Colonic mucosa (tissue), 4 donors: Measurements from ENCODE around the gene FOXK2. TPM values are rescaled to one million over a fixed set of nuclear protein-coding genes. Genes with fewer than 3 reads are reported as not detected.

ENCODE experiments used
- DNase-seq: peaks from one replicate; pipeline ENCODE4 v3.0.0-alpha.2; 2020
- H3K27ac ChIP-seq: fragments of 200-600 bp; one replicate; pipeline ENCODE4 v1.8.0; 2021
- H3K27me3 ChIP-seq: fragments of 200-600 bp; one replicate; pipeline ENCODE4 v1.8.0; 2021
- H3K36me3 ChIP-seq: fragments of 200-600 bp; one replicate; pipeline ENCODE4 v1.8.0; 2021
- H3K4me1 ChIP-seq: fragments of 200-600 bp; one replicate; pipeline ENCODE4 v1.8.0; 2021; ENCODE audit warnings: mild to moderate bottlenecking
- H3K4me3 ChIP-seq: fragments of 200-600 bp; one replicate; pipeline ENCODE4 v1.8.0; 2021
- H3K9ac ChIP-seq, 2 donors: one replicate each; pipeline ENCODE4 v1.7.0; 2013; ENCODE audit warnings: control low read depth in 2 of 2, low read depth in 2 of 2, low read length in 2 of 2
- H3K9me3 ChIP-seq: fragments of 200-600 bp; one replicate; pipeline ENCODE4 v1.8.0; 2021
- intact Hi-C: fragments of 100-400 bp; cut with DNase I; formaldehyde crosslinking; loops from one replicate; pipeline ENCODE4 v1.14.1; 2022
- total RNA-seq, 2 donors: library from RNA; stranded (reverse); fragmentation: NEBNext Ultra II Directional in 1 of 2; extraction: Animal tissue kit (Norgen Biotek cat#: 25700) in 1 of 2; gene quantifications; one replicate each; pipeline ENCODE4 v1.2.1, GENCODE V29; 2021
- TF ChIP-seq, protein P1 (sequence below): fragments of 200-600 bp; IDR thresholded peaks from one replicate; pipeline ENCODE4 v1.8.0; 2022; ENCODE audit warnings: antibody characterized with exemption, mild to moderate bottlenecking
- donor health status: healthy.
- donor health status: DM: no; HTN: no; CAD: no.
- donor health status: DM: no; HTN: no; CAD: no.

Gene FOXK2
- total RNA-seq, 2 donors from 2014 or later, result 34.8 to 44.5 TPM

GRCh38 chr17:82600731-82601446 lies 81.4 kb downstream of the FOXK2 start:
- H3K27ac ChIP-seq, result no peak overlapping the region
- H3K9ac ChIP-seq, result no peak overlapping the region
- intact Hi-C loops, result no loop called here
- no peaks in the 10 kb centered on the region for H3K9me3 ChIP-seq
- no peak for DNase-seq
- no peaks in the 10 kb centered on the region for H3K27me3 ChIP-seq
- TF ChIP-seq, protein P1, sequence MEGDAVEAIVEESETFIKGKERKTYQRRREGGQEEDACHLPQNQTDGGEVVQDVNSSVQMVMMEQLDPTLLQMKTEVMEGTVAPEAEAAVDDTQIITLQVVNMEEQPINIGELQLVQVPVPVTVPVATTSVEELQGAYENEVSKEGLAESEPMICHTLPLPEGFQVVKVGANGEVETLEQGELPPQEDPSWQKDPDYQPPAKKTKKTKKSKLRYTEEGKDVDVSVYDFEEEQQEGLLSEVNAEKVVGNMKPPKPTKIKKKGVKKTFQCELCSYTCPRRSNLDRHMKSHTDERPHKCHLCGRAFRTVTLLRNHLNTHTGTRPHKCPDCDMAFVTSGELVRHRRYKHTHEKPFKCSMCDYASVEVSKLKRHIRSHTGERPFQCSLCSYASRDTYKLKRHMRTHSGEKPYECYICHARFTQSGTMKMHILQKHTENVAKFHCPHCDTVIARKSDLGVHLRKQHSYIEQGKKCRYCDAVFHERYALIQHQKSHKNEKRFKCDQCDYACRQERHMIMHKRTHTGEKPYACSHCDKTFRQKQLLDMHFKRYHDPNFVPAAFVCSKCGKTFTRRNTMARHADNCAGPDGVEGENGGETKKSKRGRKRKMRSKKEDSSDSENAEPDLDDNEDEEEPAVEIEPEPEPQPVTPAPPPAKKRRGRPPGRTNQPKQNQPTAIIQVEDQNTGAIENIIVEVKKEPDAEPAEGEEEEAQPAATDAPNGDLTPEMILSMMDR, result no peak
- H3K36me3 ChIP-seq, result peaks cover 10% of the 10 kb centered on the region
- H3K4me3 ChIP-seq, result no peak overlapping the region
- H3K4me1 ChIP-seq, result no peaks in the 10 kb centered on the region

- no peak overlapping the region for H3K9ac ChIP-seq
- intact Hi-C loops, result no loop called here
- no peaks in the 10 kb centered on the region for H3K4me1 ChIP-seq
- H3K27me3 ChIP-seq, result no peaks in the 10 kb centered on the region
- H3K4me3 ChIP-seq, result no peak overlapping the region
- H3K36me3 ChIP-seq, result peaks cover 10% of the 10 kb centered on the region
- DNase-seq, result no peak
- no peaks in the 10 kb centered on the region for H3K9me3 ChIP-seq
- TF ChIP-seq, protein P1, result no peak
- H3K27ac ChIP-seq, result no peak overlapping the region
Measured at GRCh38 chr17:82601447-82602000, 82.0 kb downstream of the FOXK2 start.

DNA sequence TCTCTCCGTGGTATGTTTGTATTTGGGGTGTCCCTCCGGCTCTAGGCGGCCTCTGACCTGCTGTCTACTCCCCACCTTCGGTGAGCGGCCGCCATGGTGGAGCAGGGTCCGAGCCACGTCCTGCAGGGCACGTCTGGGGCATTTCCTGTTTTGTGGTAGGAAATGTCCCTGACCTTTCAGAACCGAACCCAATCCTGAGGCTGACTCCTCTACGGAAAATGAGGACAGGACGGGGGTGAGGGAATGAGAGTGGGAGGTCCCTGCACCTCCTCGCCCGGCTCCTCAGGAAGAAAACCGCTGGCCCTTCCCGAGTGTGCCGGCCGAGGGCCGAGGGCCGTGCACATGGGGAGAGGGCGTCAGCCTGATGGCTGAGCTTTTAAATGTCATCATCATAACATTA lies 83.0 kb downstream of the FOXK2 start:
- intact Hi-C loops, result no loop called here
- no peak for DNase-seq

DNA sequence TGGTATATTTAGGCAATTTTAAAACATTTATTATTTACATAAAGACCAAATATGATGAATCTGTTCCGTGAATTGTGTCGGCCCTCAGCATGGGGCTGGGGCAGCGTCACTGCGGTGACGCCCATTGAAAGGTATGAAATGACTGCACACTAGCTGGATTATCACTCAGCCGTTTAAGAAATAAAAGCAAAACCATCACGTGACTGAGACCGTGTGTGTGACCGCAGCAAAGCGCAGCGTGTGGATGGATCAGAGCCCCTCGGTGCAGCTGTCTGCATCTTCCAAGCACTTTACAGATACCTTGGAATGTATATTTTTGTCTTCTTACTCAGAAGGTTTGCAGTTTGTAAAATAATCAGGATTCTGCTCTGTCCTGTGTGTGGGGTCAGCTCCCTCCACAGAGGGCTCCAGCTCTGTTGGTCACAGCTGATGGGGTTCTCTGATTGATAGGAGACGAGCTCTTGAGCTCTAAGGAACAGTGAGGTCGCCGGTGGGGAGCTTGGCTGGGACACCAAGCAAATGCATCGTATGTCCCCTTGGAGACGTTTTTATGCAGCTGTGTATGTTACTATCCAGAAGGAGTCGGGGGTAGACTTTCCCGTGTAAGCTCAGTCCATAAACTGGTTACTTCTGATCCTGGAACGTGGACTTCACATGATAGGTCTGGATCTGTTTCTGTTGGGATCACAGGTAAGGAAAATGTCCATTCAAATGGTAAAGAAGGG lies 83.6 kb downstream of the FOXK2 start:
- no peak overlapping the region for H3K4me3 ChIP-seq
- H3K9me3 ChIP-seq, result no peaks in the 10 kb centered on the region
- peaks cover 10% of the 10 kb centered on the region for H3K36me3 ChIP-seq
- DNase-seq, result no peak
- no peaks in the 10 kb centered on the region for H3K4me1 ChIP-seq
- no peaks in the 10 kb centered on the region for H3K27me3 ChIP-seq
- TF ChIP-seq, protein P1, result no peak
- H3K9ac ChIP-seq, result peak overlapping the region in 1 of 2 donors; percentile 35
- intact Hi-C loops, result no loop called here
- H3K27ac ChIP-seq, result no peak overlapping the region

More for the DNA sequence above, 83.0 kb downstream of the FOXK2 start:
- no peak overlapping the region for H3K4me3 ChIP-seq
- peaks cover 10% of the 10 kb centered on the region for H3K36me3 ChIP-seq
- H3K27ac ChIP-seq, result no peak overlapping the region
- H3K9ac ChIP-seq, result no peak overlapping the region
- TF ChIP-seq, protein P1, result no peak
- H3K27me3 ChIP-seq, result no peaks in the 10 kb centered on the region
- no peaks in the 10 kb centered on the region for H3K9me3 ChIP-seq
- H3K4me1 ChIP-seq, result no peaks in the 10 kb centered on the region

DNA sequence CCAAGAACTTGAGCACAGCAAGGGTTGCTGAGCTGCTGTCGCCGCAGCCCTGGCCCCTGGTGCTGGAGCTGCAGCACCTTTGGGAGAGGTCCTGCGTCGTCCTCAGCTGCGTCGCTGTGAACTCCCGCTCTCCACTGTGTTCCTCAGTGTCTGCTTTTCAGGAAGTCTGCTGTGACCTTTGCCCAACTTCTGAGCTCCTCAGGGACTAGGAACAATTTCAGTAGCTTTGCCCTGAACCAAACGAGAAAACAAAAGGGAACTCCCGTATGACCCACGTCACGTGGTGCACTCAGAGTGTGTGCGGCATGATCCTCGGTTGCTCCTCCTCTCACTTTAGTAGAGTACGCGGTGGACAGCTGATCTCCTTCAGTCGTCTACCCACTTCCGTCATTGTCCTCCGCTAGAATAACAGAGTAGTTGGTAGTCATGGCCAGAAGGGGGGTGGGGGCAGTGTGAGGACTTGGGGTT lies 84.5 kb downstream of the FOXK2 start:
- Histone ChIP-seq H3K4me1 (no peaks in the 10 kb centered on the region), H3K36me3 (peaks cover 10% of the 10 kb centered on the region), H3K9me3 (no peaks in the 10 kb centered on the region), H3K9ac (peak overlapping the region; percentile 35 to 39), H3K27ac (peak overlapping the region; percentile 40), H3K4me3 (no peak overlapping the region), H3K27me3 (no peaks in the 10 kb centered on the region)
- DNase-seq, result peak; percentile 79
- TF ChIP-seq, protein P1, result no peak
- intact Hi-C loops, result no loop called here
